Measurements from ENCODE around the gene FLVCR1.

FLVCR1 gene

DNA sequence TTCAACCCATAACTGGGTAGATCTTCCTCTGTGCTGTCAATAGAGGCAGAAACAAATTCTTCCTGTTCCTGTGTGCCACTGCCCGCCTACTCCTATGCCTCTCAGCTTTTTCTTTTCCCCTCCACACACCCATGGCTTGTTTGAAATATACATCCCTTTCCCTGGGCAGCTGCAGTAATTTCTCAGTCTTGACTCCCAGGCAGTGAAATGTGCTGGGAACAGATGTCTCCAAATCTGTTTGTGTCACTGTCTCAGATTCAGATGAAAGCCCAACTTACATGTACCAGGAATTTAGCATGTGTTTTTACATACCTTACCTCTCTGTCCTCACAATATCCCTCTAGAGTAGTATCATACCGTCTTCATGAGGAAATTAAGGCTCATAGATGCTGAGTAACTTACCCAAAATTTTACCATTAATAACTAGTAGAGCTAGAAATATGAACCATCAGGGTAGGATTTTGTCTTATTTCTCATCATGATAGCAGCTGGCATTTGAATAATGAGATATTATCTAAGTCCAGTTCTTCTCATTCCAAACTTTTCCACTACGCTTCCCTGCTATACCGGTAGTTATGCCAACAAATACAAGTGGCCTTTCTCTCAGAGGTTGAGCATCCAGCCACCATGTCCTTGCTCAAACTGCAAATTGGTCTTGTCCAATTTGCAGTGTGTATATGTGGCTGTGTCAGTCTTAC lies 87.5 kb downstream of the FLVCR1 start:
- DNase-seq (ENCODE audit: low spot score), result no peak

DNA sequence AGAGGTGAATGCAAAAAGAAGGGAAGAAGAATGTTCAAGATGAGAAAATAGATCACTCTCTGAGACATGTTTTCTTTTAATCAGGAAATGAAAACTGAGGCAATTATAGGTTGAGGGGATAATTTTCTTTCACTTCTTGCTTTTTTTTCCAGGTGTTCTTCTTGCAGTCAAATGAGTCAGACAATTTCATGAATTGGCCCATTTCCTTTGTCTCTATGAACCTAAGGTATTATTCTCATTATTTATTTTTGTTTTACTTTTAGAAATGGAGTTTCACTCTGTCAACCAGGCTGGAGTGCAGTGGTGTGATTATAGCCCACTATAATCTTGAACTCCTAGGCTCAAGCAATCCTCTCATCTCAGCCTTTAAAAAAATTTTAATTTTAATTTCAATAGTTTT lies 88.8 kb downstream of the FLVCR1 start:
- DNase-seq (ENCODE audit: low spot score), result no peak

All from hematopoietic multipotent progenitor cell treated with erythropoietin and hydrocortisone succinate and interleukin-3 and kit ligand, for 15 days (in vitro differentiated cells).